HG03378 (cell line): ENCODE results near the gene CACNA1D.
"Not testable (repeated sequence)": the region's sequence is repeated elsewhere in the genome, so short reads cannot be mapped to it uniquely, and the experiment has no call there.

Source experiments
- ATAC-seq: cut with Tn5 transposase; IDR thresholded peaks from one replicate; pipeline ENCODE4 v1.9.1; 2021; ENCODE audit warnings: mild to moderate bottlenecking, moderate library complexity; ENCODE audit not compliant: unreplicated experiment

CACNA1D gene

DNA sequence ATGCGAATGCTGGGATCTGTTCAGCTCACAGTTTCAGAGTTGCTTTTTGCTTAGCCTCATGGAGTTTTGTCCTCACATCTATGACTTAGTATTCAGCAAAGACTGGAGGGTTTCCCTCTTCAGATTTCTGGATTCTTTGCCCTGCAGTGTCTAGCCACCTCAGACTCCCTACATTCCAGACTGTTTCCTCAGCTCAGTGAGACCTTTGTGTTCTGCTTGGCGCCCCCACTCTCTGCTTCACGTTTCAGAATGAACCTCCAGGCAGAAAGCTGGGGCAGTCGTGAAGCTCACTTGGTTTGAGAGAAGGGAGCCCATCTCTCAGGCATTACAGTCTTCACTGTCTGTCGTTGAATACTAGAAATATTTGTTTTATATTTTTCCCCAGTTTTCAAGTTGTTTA lies 118.1 kb downstream of the CACNA1D start:
- ATAC-seq, result no peak

GRCh38 chr3:53613125-53613524 lies 118.7 kb downstream of the CACNA1D start:
- no peak for ATAC-seq

- no peak for ATAC-seq
Measured at GRCh38 chr3:53614307-53614706, 119.9 kb downstream of the CACNA1D start.

- no peak for ATAC-seq
Measured at GRCh38 chr3:53616321-53616720, 121.9 kb downstream of the CACNA1D start.

GRCh38 chr3:53616971-53617892 lies 122.8 kb downstream of the CACNA1D start:
- ATAC-seq, result no peak

DNA sequence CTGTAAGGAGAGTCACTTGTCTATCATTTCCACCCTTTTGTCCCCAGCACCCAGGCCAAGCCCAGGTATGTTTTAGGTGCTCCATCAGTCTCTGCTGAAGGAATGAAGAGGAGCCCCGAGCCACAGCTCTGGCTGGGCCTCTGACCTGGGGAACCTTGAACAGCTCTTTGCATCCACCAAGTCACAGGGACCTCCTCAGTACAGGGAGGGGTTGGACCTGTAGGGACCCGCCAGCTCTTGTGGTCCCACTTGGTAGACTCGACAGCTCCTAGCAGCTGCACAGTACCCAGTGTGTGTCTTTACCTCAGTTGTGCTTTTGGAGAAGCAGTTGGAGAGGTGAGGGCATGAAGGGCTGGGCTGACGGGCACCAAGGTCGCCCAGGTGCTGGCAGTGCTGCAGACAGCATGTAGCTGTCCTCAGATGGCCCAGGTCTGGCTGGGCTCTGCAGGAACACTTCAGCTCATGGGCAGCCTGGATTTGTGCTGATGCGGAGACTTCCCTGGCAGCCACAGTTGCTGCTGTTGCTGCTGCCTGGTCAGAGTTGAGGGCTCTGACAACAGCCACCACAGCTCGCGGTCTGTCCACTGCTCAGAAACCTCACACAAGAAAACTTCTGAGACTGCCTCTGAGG lies 123.6 kb downstream of the CACNA1D start:
- ATAC-seq, result no peak

GRCh38 chr3:53618524-53618906 lies 124.1 kb downstream of the CACNA1D start:
- no peak for ATAC-seq

GRCh38 chr3:53618936-53619335 lies 124.5 kb downstream of the CACNA1D start:
- no peak for ATAC-seq

- no peak for ATAC-seq
Measured at GRCh38 chr3:53624061-53624857, 129.8 kb downstream of the CACNA1D start.

GRCh38 chr3:53626876-53627275 lies 132.5 kb downstream of the CACNA1D start:
- ATAC-seq, result no peak

DNA sequence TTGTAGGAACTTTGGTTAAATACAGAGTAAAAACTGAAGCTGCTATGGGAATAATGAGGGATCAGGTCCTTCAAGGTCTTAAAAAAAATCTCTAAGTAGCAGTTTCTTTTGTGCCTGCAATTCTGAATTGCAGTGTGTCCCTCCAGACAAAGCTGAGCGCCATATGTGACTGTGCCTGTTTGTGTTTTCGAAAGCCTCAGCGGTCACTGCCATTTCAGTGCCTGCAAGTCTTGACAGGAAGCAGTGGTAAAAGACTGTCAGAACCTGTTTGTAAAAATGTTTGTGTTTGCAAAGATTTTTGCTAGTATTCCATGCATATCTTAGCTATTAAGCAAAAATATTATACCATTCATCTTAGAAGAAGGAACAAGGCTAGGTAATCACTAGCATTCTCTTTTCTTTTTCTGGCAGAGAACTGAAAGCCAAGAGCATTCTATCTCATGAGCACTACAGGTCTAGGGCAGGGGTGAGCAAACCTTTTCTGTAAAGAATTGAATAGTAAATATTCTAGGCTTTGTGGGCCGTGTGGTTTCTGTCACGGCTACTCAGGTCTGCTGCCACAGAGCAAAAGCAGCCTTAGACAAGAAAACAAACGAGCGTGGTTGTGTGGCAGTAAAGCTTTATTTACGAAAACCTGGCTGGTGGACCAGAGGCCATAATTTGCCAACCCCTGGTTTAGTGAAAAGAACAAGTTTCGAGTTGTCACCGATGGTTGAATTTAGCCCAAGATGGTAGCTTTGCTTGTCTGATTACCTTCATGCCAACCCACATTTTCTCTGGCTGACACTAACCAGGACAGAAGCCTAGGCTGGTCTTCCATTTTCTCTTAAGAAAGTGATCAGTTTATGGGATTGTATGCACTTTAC lies 134.4 kb downstream of the CACNA1D start:
- no peak for ATAC-seq

DNA sequence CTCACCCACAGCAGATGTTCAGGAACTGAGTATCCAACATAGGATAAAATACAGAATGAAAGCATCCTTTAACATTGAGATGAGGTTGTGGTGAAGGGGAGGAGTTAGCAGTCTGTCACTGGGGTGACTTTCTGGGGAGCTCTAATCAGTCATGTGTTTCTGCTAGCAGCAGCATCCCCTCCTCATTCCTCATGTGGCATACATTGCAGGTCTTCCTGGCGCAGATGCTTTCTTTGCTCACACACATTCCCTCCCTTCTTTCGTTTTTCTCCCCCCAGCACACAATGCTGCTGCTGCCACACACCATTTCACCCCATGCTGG lies 135.0 kb downstream of the CACNA1D start:
- no peak for ATAC-seq

- ATAC-seq, result no peak
Measured at GRCh38 chr3:53630547-53630946, 136.1 kb downstream of the CACNA1D start.

GRCh38 chr3:53633197-53633787 lies 138.9 kb downstream of the CACNA1D start:
- no peak for ATAC-seq

- ATAC-seq, result no peak
Measured at GRCh38 chr3:53635041-53635440, 140.6 kb downstream of the CACNA1D start.

- ATAC-seq, result not testable (repeated sequence)
Measured at GRCh38 chr3:53638806-53639205, 144.4 kb downstream of the CACNA1D start.

GRCh38 chr3:53641397-53641796 lies 147.0 kb downstream of the CACNA1D start:
- no peak for ATAC-seq

DNA sequence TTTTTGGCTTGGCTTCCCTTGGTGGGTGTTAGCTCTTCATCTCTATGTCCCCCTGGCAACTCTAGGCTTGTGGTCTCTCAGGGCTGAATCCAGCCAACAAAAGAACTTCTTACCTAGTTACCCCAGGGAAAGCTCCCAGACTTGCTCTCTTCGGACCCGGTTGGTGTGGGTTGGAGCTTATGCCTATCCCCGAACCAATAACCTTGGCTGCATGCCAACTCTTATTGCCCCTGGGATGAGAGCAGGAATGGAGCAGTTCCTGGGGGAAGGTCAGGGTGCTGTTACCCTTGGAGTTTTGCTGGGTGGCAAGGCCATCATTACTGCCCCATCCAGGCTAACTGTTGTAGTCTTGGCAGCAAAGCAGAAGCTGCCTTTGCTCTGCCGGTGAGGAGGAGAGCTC lies 147.8 kb downstream of the CACNA1D start:
- no peak for ATAC-seq

- ATAC-seq, result no peak
Measured at GRCh38 chr3:53643757-53644156, 149.3 kb downstream of the CACNA1D start.

DNA sequence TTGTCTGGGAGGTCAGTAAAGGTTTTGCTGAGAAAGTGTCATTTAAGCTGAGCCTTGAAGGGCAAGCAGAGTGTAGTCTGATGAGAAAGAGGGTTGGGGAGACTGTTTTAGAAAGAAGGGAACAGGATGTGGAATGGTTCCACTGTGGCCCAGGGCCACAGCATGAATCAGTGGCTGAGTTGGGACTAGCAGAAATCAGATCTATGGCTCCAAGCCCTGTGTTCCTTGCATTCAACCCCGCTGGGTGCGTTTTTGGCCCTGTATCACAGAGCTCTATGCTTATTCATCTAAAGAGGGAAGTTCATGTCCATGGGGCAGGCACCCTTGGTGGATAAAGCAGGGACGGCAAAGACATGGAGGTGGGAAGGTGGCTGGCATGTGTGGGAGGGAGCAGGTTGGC lies 151.3 kb downstream of the CACNA1D start:
- ATAC-seq, result no peak
